ENCODE measurements around the gene CNEP1R1. TPM values are rescaled to one million over a fixed set of nuclear protein-coding genes. Genes with fewer than 3 reads are reported as not detected.

CNEP1R1 gene, protein sequence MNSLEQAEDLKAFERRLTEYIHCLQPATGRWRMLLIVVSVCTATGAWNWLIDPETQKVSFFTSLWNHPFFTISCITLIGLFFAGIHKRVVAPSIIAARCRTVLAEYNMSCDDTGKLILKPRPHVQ
- polyA plus RNA-seq, result 10 to 100 TPM in 1 of 2 donors, 1 to 10 TPM in 1; 8.3 to 14.8 TPM

DNA sequence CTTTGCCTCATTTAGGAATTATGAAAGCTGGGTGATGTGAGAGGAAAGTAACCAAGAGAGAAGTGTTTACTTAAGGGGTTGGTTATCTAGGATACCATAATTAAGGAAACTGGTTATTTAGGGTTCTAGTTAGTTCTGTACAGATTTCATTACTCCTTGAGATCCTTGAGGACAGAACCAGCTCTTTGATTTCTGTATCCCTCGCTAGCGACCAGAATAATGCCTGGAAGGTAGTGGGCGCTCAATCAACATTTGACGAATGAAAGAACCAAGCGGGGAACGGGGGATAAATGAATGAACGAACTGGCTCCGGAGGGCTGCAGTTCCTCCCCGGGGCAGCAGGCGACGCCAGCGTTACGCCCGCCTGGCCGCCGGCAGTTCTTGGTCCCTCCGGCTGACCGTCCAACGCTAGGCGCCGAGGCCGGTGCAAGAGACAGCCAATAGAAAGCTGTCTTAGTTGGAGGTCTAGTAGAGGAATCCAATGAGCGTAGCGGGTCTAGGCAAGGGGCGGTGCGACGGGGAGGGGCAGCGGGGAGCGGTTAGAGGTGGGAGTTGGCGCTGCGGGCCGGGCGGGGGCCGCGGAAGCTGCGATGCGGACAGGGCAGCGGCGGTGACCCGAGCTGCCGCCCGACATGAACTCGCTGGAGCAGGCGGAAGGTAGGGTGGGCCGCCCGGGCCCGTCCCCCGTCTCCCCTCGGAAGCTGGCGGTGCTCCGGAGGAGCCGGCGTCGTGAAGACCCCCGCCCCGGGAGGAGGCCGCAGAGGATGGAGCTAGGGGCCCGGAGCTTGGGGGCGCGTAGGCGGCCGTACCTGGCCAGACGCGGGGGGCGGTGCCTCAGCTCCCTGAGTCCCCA is at the start of gene CNEP1R1:
TSS of gene CNEP1R1 (plus strand) at position 542 of the 853 bp plus-strand sequence. CDS start at position 633, 91 bp downstream.
- H3K4me1 ChIP-seq (ENCODE audit: control insufficient read depth in 2 of 2, insufficient read depth in 2 of 2, low read length in 1 of 2), result no peaks in the 10 kb centered on the region
- H3K27ac ChIP-seq (ENCODE audit: low read depth in 2 of 2, low read length in 1 of 2), result peak within 1 kb of the TSS; percentile 82 to 88
- H3K36me3 ChIP-seq (ENCODE audit: control insufficient read depth in 2 of 2, insufficient read depth in 2 of 2, low read length in 1 of 2), result peaks cover 0 to under 1% of the 10 kb centered on the region in 2 donors
- H3K4me3 ChIP-seq (ENCODE audit: low read depth in 1 of 2, low read length in 2 of 2), result peak within 1 kb of the TSS; percentile 92 to 99
- WGBS, 2 donors, result 1% methylated on average over 65 of the region's 65 CpGs
- no peaks in the 10 kb centered on the region for H3K9me3 ChIP-seq (ENCODE audit: control insufficient read depth in 2 of 2, insufficient read depth in 1 of 2, low read depth in 1 of 2, low read length in 1 of 2)
- no peaks in the 10 kb centered on the region for H3K27me3 ChIP-seq (ENCODE audit: control insufficient read depth in 1 of 2, insufficient read depth in 2 of 2, low read length in 2 of 2)

DNA sequence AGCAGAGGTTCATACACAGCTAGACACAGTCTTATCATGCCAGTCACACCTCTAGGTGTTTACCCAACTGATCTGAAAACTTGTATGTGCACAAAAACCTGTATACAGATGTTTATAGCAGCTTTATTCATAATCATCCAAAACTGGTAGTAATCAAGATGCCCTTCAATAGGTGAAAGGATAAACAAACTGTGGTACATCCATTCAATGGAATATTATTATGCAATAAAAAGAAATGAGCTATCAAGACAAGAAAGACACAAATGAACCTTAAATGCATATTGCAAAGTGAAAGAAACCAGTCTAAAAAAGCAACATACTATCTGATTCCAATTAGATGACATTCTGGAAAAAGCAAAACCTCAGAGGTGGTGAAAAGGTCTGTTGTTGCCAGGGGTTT is 47.6 kb upstream of the CNEP1R1 start:
- H3K4me3 ChIP-seq (ENCODE audit: low read depth in 1 of 2, low read length in 2 of 2), result no peak overlapping the region
- H3K4me1 ChIP-seq (ENCODE audit: control insufficient read depth in 2 of 2, insufficient read depth in 2 of 2, low read length in 1 of 2), result no peaks in the 10 kb centered on the region
- no peaks in the 10 kb centered on the region for H3K36me3 ChIP-seq (ENCODE audit: control insufficient read depth in 2 of 2, insufficient read depth in 2 of 2, low read length in 1 of 2)
- H3K9me3 ChIP-seq (ENCODE audit: control insufficient read depth in 2 of 2, insufficient read depth in 1 of 2, low read depth in 1 of 2, low read length in 1 of 2), result no peaks in the 10 kb centered on the region
- no peak overlapping the region for H3K27ac ChIP-seq (ENCODE audit: low read depth in 2 of 2, low read length in 1 of 2)
- no peaks in the 10 kb centered on the region for H3K27me3 ChIP-seq (ENCODE audit: control insufficient read depth in 1 of 2, insufficient read depth in 2 of 2, low read length in 2 of 2)

DNA sequence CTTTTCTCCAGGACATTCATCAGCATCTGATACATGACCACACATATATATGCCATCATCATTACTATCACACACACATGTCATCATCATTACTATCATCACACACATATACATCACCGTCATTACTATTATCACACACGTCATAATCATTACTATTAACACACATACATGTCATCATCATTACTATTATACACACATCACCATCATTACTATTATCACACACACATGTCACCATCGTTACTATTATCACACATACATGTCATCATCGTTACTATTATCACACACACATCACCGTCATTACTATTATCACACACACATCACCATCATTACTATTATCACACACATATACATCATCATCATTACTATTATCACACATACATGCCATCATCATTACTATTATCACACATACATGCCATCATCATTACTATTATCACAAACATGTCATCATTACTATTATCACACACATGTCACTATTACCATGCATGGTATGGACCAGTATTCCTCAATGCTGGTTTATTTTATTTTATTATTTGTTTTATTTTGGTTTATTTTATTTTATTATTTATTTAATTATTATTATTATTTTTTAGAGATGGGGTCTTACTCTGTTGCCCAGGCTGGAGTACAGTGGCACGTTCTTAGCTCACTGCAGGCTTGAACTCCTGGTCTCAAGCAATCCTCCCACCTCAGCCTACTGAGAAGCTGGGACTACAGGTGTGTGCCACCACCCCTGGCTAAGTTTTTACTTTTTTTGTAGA is 46.3 kb upstream of the CNEP1R1 start:
- H3K9me3 ChIP-seq (ENCODE audit: control insufficient read depth in 2 of 2, insufficient read depth in 1 of 2, low read depth in 1 of 2, low read length in 1 of 2), result no peaks in the 10 kb centered on the region
- WGBS, 2 donors, result 91% methylated on average over 6 of the region's 6 CpGs
- H3K36me3 ChIP-seq (ENCODE audit: control insufficient read depth in 2 of 2, insufficient read depth in 2 of 2, low read length in 1 of 2), result no peaks in the 10 kb centered on the region
- no peak overlapping the region for H3K27ac ChIP-seq (ENCODE audit: low read depth in 2 of 2, low read length in 1 of 2)
- H3K4me1 ChIP-seq (ENCODE audit: control insufficient read depth in 2 of 2, insufficient read depth in 2 of 2, low read length in 1 of 2), result no peaks in the 10 kb centered on the region
- H3K27me3 ChIP-seq (ENCODE audit: control insufficient read depth in 1 of 2, insufficient read depth in 2 of 2, low read length in 2 of 2), result no peaks in the 10 kb centered on the region
- H3K4me3 ChIP-seq (ENCODE audit: low read depth in 1 of 2, low read length in 2 of 2), result no peak overlapping the region

DNA sequence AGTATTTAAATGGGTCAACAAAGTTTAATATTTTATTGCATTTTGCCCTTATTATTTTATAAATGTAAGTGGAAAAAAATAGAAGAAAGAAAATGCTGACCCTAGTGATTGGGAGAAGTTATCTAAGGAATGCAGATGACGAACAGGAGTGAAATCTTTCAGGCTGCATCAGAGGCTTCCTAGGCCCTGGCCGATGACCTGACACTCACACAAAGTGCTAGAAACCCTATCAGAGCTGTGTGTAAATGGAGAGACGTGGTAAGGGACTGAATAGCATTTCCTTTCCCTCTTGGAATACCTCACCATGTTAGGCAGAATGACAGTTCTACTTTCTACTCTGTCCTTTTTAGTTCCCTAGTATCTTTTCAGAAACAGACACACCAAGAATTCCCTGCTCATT is 44.9 kb upstream of the CNEP1R1 start:
- no peaks in the 10 kb centered on the region for H3K27me3 ChIP-seq (ENCODE audit: control insufficient read depth in 1 of 2, insufficient read depth in 2 of 2, low read length in 2 of 2)
- no peak overlapping the region for H3K4me3 ChIP-seq (ENCODE audit: low read depth in 1 of 2, low read length in 2 of 2)
- H3K36me3 ChIP-seq (ENCODE audit: control insufficient read depth in 2 of 2, insufficient read depth in 2 of 2, low read length in 1 of 2), result no peaks in the 10 kb centered on the region
- WGBS, 2 donors, result 78% methylated on average over 3 of the region's 3 CpGs
- no peaks in the 10 kb centered on the region for H3K4me1 ChIP-seq (ENCODE audit: control insufficient read depth in 2 of 2, insufficient read depth in 2 of 2, low read length in 1 of 2)
- no peaks in the 10 kb centered on the region for H3K9me3 ChIP-seq (ENCODE audit: control insufficient read depth in 2 of 2, insufficient read depth in 1 of 2, low read depth in 1 of 2, low read length in 1 of 2)
- no peak overlapping the region for H3K27ac ChIP-seq (ENCODE audit: low read depth in 2 of 2, low read length in 1 of 2)

DNA sequence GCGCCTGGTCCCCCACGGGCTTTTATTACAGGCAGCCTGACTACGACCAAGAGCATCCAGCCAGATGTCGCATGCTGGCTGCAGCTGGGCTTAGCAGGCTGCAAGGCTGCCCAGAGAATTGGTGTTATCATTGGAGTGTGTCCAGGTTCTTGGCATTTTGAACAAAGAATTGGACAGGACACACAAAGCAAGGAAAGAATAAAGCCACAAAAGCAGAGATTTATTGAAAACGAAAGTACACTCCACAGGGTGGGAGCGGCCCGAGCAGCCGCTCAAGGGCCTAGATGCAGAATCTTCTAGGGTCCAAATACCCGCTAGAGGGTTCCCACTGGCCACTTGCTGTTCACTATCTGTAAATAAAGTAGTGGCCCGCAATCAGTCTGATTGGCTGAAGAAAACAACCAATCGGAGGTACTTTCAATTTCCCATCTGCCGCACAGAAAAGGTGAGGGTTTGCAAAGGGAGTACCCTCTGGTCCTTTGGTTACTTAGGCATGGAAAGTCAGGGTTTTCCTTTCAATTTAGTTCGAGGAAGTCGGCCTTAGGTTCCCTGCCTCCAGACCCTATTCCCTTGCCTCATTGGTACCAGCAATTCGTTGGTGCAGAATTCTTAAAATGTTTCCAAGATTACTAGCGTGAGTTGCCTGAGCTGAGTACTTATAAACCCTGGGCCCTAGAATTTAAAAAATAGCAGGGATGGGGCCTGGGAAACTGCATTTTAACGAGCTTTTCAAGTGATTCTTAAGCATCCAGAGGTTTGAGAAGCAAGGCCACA is 38.5 kb upstream of the CNEP1R1 start:
- Histone ChIP-seq H3K4me3 (ENCODE audit: low read depth in 1 of 2, low read length in 2 of 2) (no peak overlapping the region), H3K36me3 (ENCODE audit: control insufficient read depth in 2 of 2, insufficient read depth in 2 of 2, low read length in 1 of 2) (no peaks in the 10 kb centered on the region), H3K27me3 (ENCODE audit: control insufficient read depth in 1 of 2, insufficient read depth in 2 of 2, low read length in 2 of 2) (no peaks in the 10 kb centered on the region), H3K9me3 (ENCODE audit: control insufficient read depth in 2 of 2, insufficient read depth in 1 of 2, low read depth in 1 of 2, low read length in 1 of 2) (no peaks in the 10 kb centered on the region), H3K4me1 (ENCODE audit: control insufficient read depth in 2 of 2, insufficient read depth in 2 of 2, low read length in 1 of 2) (no peaks in the 10 kb centered on the region), H3K27ac (ENCODE audit: low read depth in 2 of 2, low read length in 1 of 2) (no peak overlapping the region)
- 66 to 81% methylated on average over 17 of the region's 17 CpGs for WGBS, 2 donors

DNA sequence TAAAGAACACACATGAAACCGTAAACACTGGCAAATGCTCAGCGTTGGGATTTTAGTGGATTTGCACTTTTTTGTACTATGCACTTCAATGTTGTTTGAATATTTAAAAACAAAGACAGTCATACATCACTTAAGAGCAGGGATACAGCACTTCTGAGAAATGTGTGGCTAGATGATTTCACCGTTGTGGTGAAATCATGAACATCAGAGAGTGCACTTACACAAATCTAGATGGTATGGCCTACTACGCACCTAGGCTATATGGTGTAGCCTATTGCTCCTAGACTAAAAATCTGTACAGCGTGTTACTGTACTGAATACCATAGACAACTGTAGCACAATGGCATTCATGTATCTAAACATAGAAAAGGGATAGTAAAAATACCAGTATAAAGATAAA is 37.6 kb upstream of the CNEP1R1 start:
- WGBS, 2 donors, result 75 to 79% methylated on average over 5 of the region's 5 CpGs
- no peak overlapping the region for H3K4me3 ChIP-seq (ENCODE audit: low read depth in 1 of 2, low read length in 2 of 2)
- no peaks in the 10 kb centered on the region for H3K36me3 ChIP-seq (ENCODE audit: control insufficient read depth in 2 of 2, insufficient read depth in 2 of 2, low read length in 1 of 2)
- no peaks in the 10 kb centered on the region for H3K4me1 ChIP-seq (ENCODE audit: control insufficient read depth in 2 of 2, insufficient read depth in 2 of 2, low read length in 1 of 2)
- H3K27me3 ChIP-seq (ENCODE audit: control insufficient read depth in 1 of 2, insufficient read depth in 2 of 2, low read length in 2 of 2), result no peaks in the 10 kb centered on the region
- no peaks in the 10 kb centered on the region for H3K9me3 ChIP-seq (ENCODE audit: control insufficient read depth in 2 of 2, insufficient read depth in 1 of 2, low read depth in 1 of 2, low read length in 1 of 2)
- H3K27ac ChIP-seq (ENCODE audit: low read depth in 2 of 2, low read length in 1 of 2), result no peak overlapping the region

DNA sequence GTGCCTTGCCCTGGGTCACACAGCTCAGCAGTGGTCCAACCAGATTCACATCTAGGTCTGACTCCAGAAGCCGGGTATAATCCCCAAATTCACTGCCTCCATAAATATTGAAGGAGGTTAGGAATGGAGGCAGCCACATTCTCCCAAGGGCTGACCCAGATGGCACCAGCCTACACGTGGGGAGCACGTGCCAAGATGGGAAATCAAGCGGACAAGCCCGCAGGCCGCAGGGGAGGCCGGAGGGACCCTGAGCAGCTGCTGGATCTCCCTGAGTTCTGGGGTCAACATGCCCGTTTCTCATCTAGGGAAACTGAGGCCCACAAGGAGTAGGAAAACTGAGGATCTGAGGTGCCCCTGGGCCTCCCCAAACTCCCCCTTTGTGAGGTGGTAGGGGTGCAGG is 32.2 kb upstream of the CNEP1R1 start:
- H3K27me3 ChIP-seq (ENCODE audit: control insufficient read depth in 1 of 2, insufficient read depth in 2 of 2, low read length in 2 of 2), result peaks cover 0 to 4% of the 10 kb centered on the region in 2 donors
- no peaks in the 10 kb centered on the region for H3K9me3 ChIP-seq (ENCODE audit: control insufficient read depth in 2 of 2, insufficient read depth in 1 of 2, low read depth in 1 of 2, low read length in 1 of 2)
- no peaks in the 10 kb centered on the region for H3K36me3 ChIP-seq (ENCODE audit: control insufficient read depth in 2 of 2, insufficient read depth in 2 of 2, low read length in 1 of 2)
- no peak overlapping the region for H3K27ac ChIP-seq (ENCODE audit: low read depth in 2 of 2, low read length in 1 of 2)
- WGBS, 2 donors, result 84 to 90% methylated on average over 8 of the region's 8 CpGs
- H3K4me1 ChIP-seq (ENCODE audit: control insufficient read depth in 2 of 2, insufficient read depth in 2 of 2, low read length in 1 of 2), result no peaks in the 10 kb centered on the region
- no peak overlapping the region for H3K4me3 ChIP-seq (ENCODE audit: low read depth in 1 of 2, low read length in 2 of 2)

DNA sequence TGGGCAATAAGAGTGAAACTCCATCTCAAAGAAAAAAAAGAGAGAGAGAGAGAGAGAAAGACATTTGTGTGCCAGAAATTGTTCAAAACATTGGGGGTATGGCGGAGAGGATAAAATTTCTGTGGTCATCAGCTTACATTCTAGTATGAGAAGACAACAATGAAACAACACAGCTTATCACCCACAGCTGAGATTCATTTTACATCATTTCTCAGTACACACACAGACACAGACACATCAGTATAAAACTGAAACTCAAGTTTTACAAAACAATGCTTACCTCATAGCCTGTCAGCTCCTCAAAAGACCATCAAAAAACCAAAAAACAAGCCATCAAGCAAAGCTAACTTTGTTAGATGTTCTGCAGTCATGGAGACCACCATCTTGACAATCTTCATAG is 31.4 kb upstream of the CNEP1R1 start:
- Histone ChIP-seq H3K4me3 (ENCODE audit: low read depth in 1 of 2, low read length in 2 of 2) (no peak overlapping the region), H3K36me3 (ENCODE audit: control insufficient read depth in 2 of 2, insufficient read depth in 2 of 2, low read length in 1 of 2) (no peaks in the 10 kb centered on the region), H3K27ac (ENCODE audit: low read depth in 2 of 2, low read length in 1 of 2) (no peak overlapping the region), H3K27me3 (ENCODE audit: control insufficient read depth in 1 of 2, insufficient read depth in 2 of 2, low read length in 2 of 2) (peaks cover 0 to 4% of the 10 kb centered on the region in 2 donors), H3K4me1 (ENCODE audit: control insufficient read depth in 2 of 2, insufficient read depth in 2 of 2, low read length in 1 of 2) (no peaks in the 10 kb centered on the region), H3K9me3 (ENCODE audit: control insufficient read depth in 2 of 2, insufficient read depth in 1 of 2, low read depth in 1 of 2, low read length in 1 of 2) (no peaks in the 10 kb centered on the region)
- 65 to 88% methylated on average over 1 of the region's 1 CpG for WGBS, 2 donors

DNA sequence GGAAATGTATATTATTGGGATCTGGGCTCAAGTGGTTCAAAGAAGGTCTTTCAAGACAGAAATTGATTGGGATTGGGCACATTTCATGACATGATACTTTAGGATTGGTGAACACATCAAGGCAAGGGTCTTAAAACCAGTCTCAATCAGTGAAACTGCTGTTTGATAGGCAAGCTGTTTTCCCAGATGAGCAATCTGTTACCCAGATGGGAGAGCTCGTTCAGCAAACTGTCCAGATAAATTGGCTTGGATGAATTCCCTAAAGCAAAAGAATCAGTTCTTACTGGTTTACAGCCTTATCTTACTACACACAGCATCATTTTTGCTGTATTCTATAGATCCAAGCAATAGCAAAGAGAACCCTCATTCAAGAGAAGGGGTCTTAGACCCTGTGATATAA is 31.0 kb upstream of the CNEP1R1 start:
- 39 to 43% methylated on average over 1 of the region's 1 CpG for WGBS, 2 donors
- H3K9me3 ChIP-seq (ENCODE audit: control insufficient read depth in 2 of 2, insufficient read depth in 1 of 2, low read depth in 1 of 2, low read length in 1 of 2), result no peaks in the 10 kb centered on the region
- H3K4me1 ChIP-seq (ENCODE audit: control insufficient read depth in 2 of 2, insufficient read depth in 2 of 2, low read length in 1 of 2), result no peaks in the 10 kb centered on the region
- H3K36me3 ChIP-seq (ENCODE audit: control insufficient read depth in 2 of 2, insufficient read depth in 2 of 2, low read length in 1 of 2), result no peaks in the 10 kb centered on the region
- H3K27me3 ChIP-seq (ENCODE audit: control insufficient read depth in 1 of 2, insufficient read depth in 2 of 2, low read length in 2 of 2), result peaks cover 0 to 4% of the 10 kb centered on the region in 2 donors
- no peak overlapping the region for H3K4me3 ChIP-seq (ENCODE audit: low read depth in 1 of 2, low read length in 2 of 2)
- H3K27ac ChIP-seq (ENCODE audit: low read depth in 2 of 2, low read length in 1 of 2), result no peak overlapping the region

Measured in esophagus (tissue), 2 donors.